ENCODE data around the gene SLC27A6.
"Not testable (repeated sequence)": the region's sequence is repeated elsewhere in the genome, so short reads cannot be mapped to it uniquely, and the experiment has no call there.

The SLC27A6 gene

GRCh38 chr5:129003232-129003631 is 37.9 kb downstream of the SLC27A6 start:
- no peak for DNase-seq

- no peak for DNase-seq
Observed at GRCh38 chr5:129014185-129014584, 48.9 kb downstream of the SLC27A6 start.

GRCh38 chr5:129018837-129019236 is 53.5 kb downstream of the SLC27A6 start:
- no peak for DNase-seq

- no peak for DNase-seq
Observed at GRCh38 chr5:129019401-129019908, 54.2 kb downstream of the SLC27A6 start.

- no peak for DNase-seq
Observed at GRCh38 chr5:129020683-129021082, 55.4 kb downstream of the SLC27A6 start.

- DNase-seq: no peak
Observed at GRCh38 chr5:129021744-129022143, 56.5 kb downstream of the SLC27A6 start.

- DNase-seq: no peak
Observed at GRCh38 chr5:129022599-129022998, 57.3 kb downstream of the SLC27A6 start.

- no peak for DNase-seq
Observed at GRCh38 chr5:129027260-129027659, 62.0 kb downstream of the SLC27A6 start.

- no peak for DNase-seq
Observed at GRCh38 chr5:129031886-129032683, 66.8 kb downstream of the SLC27A6 start.

- DNase-seq: not testable (repeated sequence)
Observed at GRCh38 chr5:129036257-129036656, 71.0 kb downstream of the SLC27A6 start.

GRCh38 chr5:129041196-129041881 is 76.1 kb downstream of the SLC27A6 start:
- DNase-seq: no peak

GRCh38 chr5:129042306-129042705 is 77.0 kb downstream of the SLC27A6 start:
- no peak for DNase-seq

- no peak for DNase-seq
Observed at GRCh38 chr5:129043894-129044293, 78.6 kb downstream of the SLC27A6 start.

- DNase-seq: no peak
Observed at GRCh38 chr5:129046151-129046550, 80.9 kb downstream of the SLC27A6 start.

GRCh38 chr5:129048509-129048908 is 83.2 kb downstream of the SLC27A6 start:
- DNase-seq: no peak

- DNase-seq: no peak
Observed at GRCh38 chr5:129049126-129049799, 84.0 kb downstream of the SLC27A6 start.

GRCh38 chr5:129051283-129051682 is 86.0 kb downstream of the SLC27A6 start:
- no peak for DNase-seq

- DNase-seq: no peak
Observed at GRCh38 chr5:129053438-129053837, 88.2 kb downstream of the SLC27A6 start.

GRCh38 chr5:129057329-129057728 is 92.0 kb downstream of the SLC27A6 start:
- DNase-seq: no peak

GRCh38 chr5:129061849-129062248 is 96.6 kb downstream of the SLC27A6 start:
- no peak for DNase-seq

GRCh38 chr5:129063483-129064113 is 98.3 kb downstream of the SLC27A6 start:
- DNase-seq: peak; percentile 65

GRCh38 chr5:129065721-129066120 is 100.4 kb downstream of the SLC27A6 start:
- DNase-seq: no peak

GRCh38 chr5:129067745-129068144 is 102.5 kb downstream of the SLC27A6 start:
- no peak for DNase-seq

Measured in COR-L47 (cell line).